Measurements from ENCODE around the gene OR10P1.

GRCh38 chr12:55641595-55641994 is 4.9 kb downstream of the OR10P1 start:
- TF ChIP-seq CTCF (IDR thresholded peaks at IDR 0.05) (no peak), POLR2A (IDR thresholded peaks at IDR 0.05) (no peak)
